Fibroblast of peridontal ligament (primary cell): ENCODE data around the gene ICA1.

Experiments
- DNase-seq: peaks from one replicate; pipeline ENCODE4 v3.0.0-alpha.2; 2010; ENCODE audit errors: extremely low read depth

The ICA1 gene

GRCh38 chr7:8131694-8132605 is 130.0 kb downstream of the ICA1 start:
- DNase-seq: no peak

- no peak for DNase-seq
These were observed 131.3 kb downstream of the ICA1 start for GRCh38 chr7:8130663-8131062.

- no peak for DNase-seq
These were observed 132.7 kb downstream of the ICA1 start for GRCh38 chr7:8129318-8129659.

GRCh38 chr7:8128449-8129317 is 133.3 kb downstream of the ICA1 start:
- DNase-seq: no peak

- DNase-seq: no peak
These were observed 135.3 kb downstream of the ICA1 start for GRCh38 chr7:8126601-8127167.

GRCh38 chr7:8125680-8126444 is 136.1 kb downstream of the ICA1 start:
- no peak for DNase-seq

- no peak for DNase-seq
These were observed 140.7 kb downstream of the ICA1 start for GRCh38 chr7:8121243-8121642.

GRCh38 chr7:8120390-8121058 is 141.4 kb downstream of the ICA1 start:
- DNase-seq: no peak

GRCh38 chr7:8119262-8119661 is 142.7 kb downstream of the ICA1 start:
- DNase-seq: no peak

GRCh38 chr7:8117195-8117594 is 144.8 kb downstream of the ICA1 start:
- no peak for DNase-seq

- no peak for DNase-seq
These were observed 146.2 kb downstream of the ICA1 start for GRCh38 chr7:8115547-8116402.

GRCh38 chr7:8114175-8114574 is 147.8 kb downstream of the ICA1 start:
- DNase-seq: no peak

- DNase-seq: no peak
These were observed 148.8 kb downstream of the ICA1 start for GRCh38 chr7:8113184-8113583.

- no peak for DNase-seq
These were observed 149.3 kb downstream of the ICA1 start for GRCh38 chr7:8112685-8113084.

- no peak for DNase-seq
These were observed 150.5 kb downstream of the ICA1 start for GRCh38 chr7:8111282-8111960.

GRCh38 chr7:8109196-8110022 is 152.6 kb downstream of the ICA1 start:
- DNase-seq: peak; percentile 43

- no peak for DNase-seq
These were observed 156.4 kb downstream of the ICA1 start for GRCh38 chr7:8105449-8106095.

GRCh38 chr7:8103282-8103681 is 158.7 kb downstream of the ICA1 start:
- no peak for DNase-seq
